HG03064 (cell line): ENCODE results near the gene EIF2B5.

ENCODE experiments used
- ATAC-seq: cut with Tn5 transposase; IDR thresholded peaks from one replicate; pipeline ENCODE4 v1.9.1; 2021; ENCODE audit warnings: low read depth; ENCODE audit not compliant: unreplicated experiment

EIF2B5 gene

GRCh38 chr3:184189421-184189820, 54.3 kb downstream of the EIF2B5 start:
- no peak for ATAC-seq

- ATAC-seq = no peak
Observed at GRCh38 chr3:184192889-184193288, 57.7 kb downstream of the EIF2B5 start.

- ATAC-seq = no peak
Observed at GRCh38 chr3:184193991-184194539, 58.9 kb downstream of the EIF2B5 start.
